OCI-LY1 (cell line): ENCODE measurements around the gene GSDME.

Experiments used
- H2AFZ ChIP-seq: fragments of 200-600 bp; sonication (generic), shearing (Covaris generic); 2 replicates; pipeline ENCODE4 v1.6.0; 2014; ENCODE audit warnings: antibody characterized with exemption, mild to moderate bottlenecking, low read length
- H3F3A ChIP-seq: fragments of 200-600 bp; sonication (generic), shearing (Covaris generic); 2 replicates; pipeline ENCODE4 v1.6.0; 2014; ENCODE audit warnings: mild to moderate bottlenecking, antibody characterized with exemption, low read length, moderate library complexity; ENCODE audit not compliant: insufficient read depth
- H3K27ac ChIP-seq: fragments of 200-600 bp; sonication (generic); 2 replicates; pipeline ENCODE4 v1.5.1; 2014; ENCODE audit warnings: low read length, mixed run types, mild to moderate bottlenecking, low read depth; ENCODE audit not compliant: poor library complexity, severe bottlenecking
- H3K27me3 ChIP-seq: fragments of 200-600 bp; sonication (generic); 2 replicates; pipeline ENCODE4 v1.6.0; 2014; ENCODE audit warnings: antibody characterized with exemption, mild to moderate bottlenecking, low read length, moderate library complexity; ENCODE audit not compliant: insufficient read depth
- H3K36me3 ChIP-seq: fragments of 200-600 bp; sonication (generic); 2 replicates; pipeline ENCODE4 v1.6.1; 2014; ENCODE audit warnings: mild to moderate bottlenecking, antibody characterized with exemption, low read length, moderate library complexity, mixed read lengths; ENCODE audit not compliant: insufficient read depth
- H3K4me1 ChIP-seq: fragments of 200-600 bp; sonication (generic); 2 replicates; pipeline ENCODE4 v1.5.1; 2014; ENCODE audit warnings: mild to moderate bottlenecking, low read length, moderate library complexity; ENCODE audit not compliant: insufficient read depth, severe bottlenecking
- H3K4me2 ChIP-seq: fragments of 200-600 bp; sonication (generic), shearing (Covaris generic); 2 replicates; pipeline ENCODE4 v1.6.1; 2014; ENCODE audit warnings: low read length
- H3K4me3 ChIP-seq: fragments of 200-600 bp; sonication (generic); 2 replicates; pipeline ENCODE4 v1.5.1; 2014; ENCODE audit warnings: low read length, low read depth, mild to moderate bottlenecking, mixed read lengths; ENCODE audit not compliant: poor library complexity, severe bottlenecking
- H3K79me2 ChIP-seq: fragments of 200-600 bp; shearing (Covaris generic); 2 replicates; pipeline ENCODE4 v1.6.1; 2016; ENCODE audit warnings: mixed run types, low read length, mixed read lengths; ENCODE audit not compliant: insufficient read depth
- H3K9ac ChIP-seq: fragments of 200-600 bp; sonication (generic), shearing (Covaris generic); 2 replicates; pipeline ENCODE4 v1.6.1; 2014; ENCODE audit warnings: mild to moderate bottlenecking, low read length, mixed read lengths
- H3K9me2 ChIP-seq: fragments of 200-600 bp; sonication (generic), shearing (Covaris generic); 2 replicates; pipeline ENCODE4 v1.6.1; 2014; ENCODE audit warnings: low read depth, mild to moderate bottlenecking, low read length, mixed read lengths
- H3K9me3 ChIP-seq: fragments of 200-600 bp; shearing (Covaris generic); 2 replicates; pipeline ENCODE4 v1.6.1; 2014; ENCODE audit warnings: low read length, mixed read lengths
- H4K20me1 ChIP-seq: fragments of 200-600 bp; sonication (generic), shearing (Covaris generic); 2 replicates; pipeline ENCODE4 v1.6.0; 2016; ENCODE audit warnings: mild to moderate bottlenecking, low read length; ENCODE audit not compliant: insufficient read depth
- EZH2 ChIP-seq: fragments of 200-600 bp; sonication (generic), shearing (Covaris generic); IDR thresholded peaks from 2 replicates; pipeline ENCODE4 v1.8.0; 2017; ENCODE audit warnings: borderline replicate concordance, mixed run types, mild to moderate bottlenecking, antibody characterized with exemption, low read length, moderate library complexity, mixed read lengths
- TF ChIP-seq, protein P1 (sequence below): fragments of 200-600 bp; sonication (generic), shearing (Covaris generic); IDR thresholded peaks from 2 replicates; pipeline ENCODE4 v1.5.1; 2017; ENCODE audit warnings: mild to moderate bottlenecking, antibody characterized with exemption, low read length, moderate library complexity, mixed read lengths

The GSDME gene

DNA sequence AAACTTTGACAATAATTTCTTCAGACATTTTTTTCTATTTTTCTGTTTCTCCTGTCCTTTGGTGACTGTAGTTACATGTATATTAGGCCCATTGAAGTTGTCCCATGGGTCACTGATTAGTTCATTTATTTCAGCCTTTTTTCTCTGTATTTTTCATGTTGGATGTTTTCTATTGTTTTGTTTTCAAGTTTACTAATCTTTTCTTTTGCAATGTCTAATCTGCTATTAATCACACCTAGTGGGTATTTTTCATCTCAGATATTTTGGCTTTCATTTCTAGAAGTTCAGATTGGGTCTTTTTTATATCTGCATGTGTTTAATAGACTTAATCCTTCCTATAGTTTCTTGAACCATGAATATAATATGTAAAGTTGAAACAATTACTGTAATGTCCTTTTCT is 99.3 kb downstream of the GSDME start:
- Histone ChIP-seq H3K36me3 (peaks cover 23% of the 10 kb centered on the region; the same call in 1 of the 2 replicates), H3K4me3 (no peak overlapping the region), H3K9ac (no peak overlapping the region), H3K9me2 (no peaks in the 10 kb centered on the region), H3K9me3 (no peaks in the 10 kb centered on the region), H3K79me2 (0 out of 2 replicates have a peak, but pooled peaks cover 4% of the 10 kb centered on the region), H3F3A (no peaks in the 10 kb centered on the region), H3K27me3 (no peaks in the 10 kb centered on the region), H3K27ac (no peak overlapping the region), H2AFZ (no peak overlapping the region), H3K4me2 (no peak overlapping the region), H4K20me1 (no peaks in the 10 kb centered on the region), H3K4me1 (no peaks in the 10 kb centered on the region)
- no peak for TF ChIP-seq EZH2
- TF ChIP-seq, protein P1, sequence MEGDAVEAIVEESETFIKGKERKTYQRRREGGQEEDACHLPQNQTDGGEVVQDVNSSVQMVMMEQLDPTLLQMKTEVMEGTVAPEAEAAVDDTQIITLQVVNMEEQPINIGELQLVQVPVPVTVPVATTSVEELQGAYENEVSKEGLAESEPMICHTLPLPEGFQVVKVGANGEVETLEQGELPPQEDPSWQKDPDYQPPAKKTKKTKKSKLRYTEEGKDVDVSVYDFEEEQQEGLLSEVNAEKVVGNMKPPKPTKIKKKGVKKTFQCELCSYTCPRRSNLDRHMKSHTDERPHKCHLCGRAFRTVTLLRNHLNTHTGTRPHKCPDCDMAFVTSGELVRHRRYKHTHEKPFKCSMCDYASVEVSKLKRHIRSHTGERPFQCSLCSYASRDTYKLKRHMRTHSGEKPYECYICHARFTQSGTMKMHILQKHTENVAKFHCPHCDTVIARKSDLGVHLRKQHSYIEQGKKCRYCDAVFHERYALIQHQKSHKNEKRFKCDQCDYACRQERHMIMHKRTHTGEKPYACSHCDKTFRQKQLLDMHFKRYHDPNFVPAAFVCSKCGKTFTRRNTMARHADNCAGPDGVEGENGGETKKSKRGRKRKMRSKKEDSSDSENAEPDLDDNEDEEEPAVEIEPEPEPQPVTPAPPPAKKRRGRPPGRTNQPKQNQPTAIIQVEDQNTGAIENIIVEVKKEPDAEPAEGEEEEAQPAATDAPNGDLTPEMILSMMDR = no peak

DNA sequence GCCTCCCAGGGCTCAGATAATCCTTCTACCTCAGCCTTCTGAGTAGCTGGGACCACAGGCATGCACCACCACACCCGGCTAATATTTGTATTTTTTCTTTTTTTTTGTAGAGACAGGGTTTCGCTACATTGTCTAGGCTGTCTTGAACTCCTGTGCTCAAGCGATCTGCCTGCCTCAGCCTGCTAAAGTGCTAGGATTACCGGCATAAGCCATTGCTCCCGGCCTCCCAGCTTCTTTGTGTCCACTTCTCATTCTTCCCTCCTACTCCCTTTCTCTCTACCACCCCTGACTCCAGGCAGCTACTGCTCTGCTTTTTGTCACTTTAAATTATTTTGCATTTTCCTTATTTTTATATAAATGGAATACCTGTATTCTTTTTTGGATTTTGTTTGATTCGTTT is 100.7 kb downstream of the GSDME start:
- no peak overlapping the region for H3K4me3 ChIP-seq
- no peak overlapping the region for H3K9ac ChIP-seq
- no peaks in the 10 kb centered on the region for H3K4me1 ChIP-seq
- 0 out of 2 replicates have a peak, but pooled peaks cover 4% of the 10 kb centered on the region for H3K79me2 ChIP-seq
- no peaks in the 10 kb centered on the region for H3K9me3 ChIP-seq
- H3K27ac ChIP-seq = no peak overlapping the region
- H3K27me3 ChIP-seq = no peaks in the 10 kb centered on the region
- H4K20me1 ChIP-seq = no peaks in the 10 kb centered on the region
- no peak for TF ChIP-seq EZH2
- H3K4me2 ChIP-seq = no peak overlapping the region
- H3K9me2 ChIP-seq = no peaks in the 10 kb centered on the region
- no peak overlapping the region for H2AFZ ChIP-seq
- H3K36me3 ChIP-seq = peaks cover 23% of the 10 kb centered on the region; the same call in 1 of the 2 replicates
- H3F3A ChIP-seq = no peaks in the 10 kb centered on the region

DNA sequence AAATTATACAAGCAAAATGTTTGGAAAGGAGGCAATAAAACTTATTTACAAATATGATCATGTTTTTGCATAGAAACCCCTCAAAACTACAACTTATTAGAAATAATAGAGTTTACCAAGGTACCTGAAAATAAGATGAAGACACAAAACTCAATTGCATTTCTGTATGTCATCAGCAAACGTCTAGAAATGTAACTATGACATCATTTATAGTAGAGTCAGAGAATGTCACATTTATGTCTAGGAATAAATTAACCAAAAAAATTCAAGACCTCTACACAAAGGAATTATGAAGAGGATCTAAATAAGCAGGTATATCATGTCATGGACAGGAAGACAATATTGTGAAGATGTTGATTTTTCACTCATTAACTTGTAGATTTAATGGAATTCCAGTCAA is 103.0 kb downstream of the GSDME start:
- Histone ChIP-seq H3K27me3 (no peaks in the 10 kb centered on the region), H3F3A (no peaks in the 10 kb centered on the region), H3K4me2 (no peak overlapping the region), H3K9me2 (no peaks in the 10 kb centered on the region), H3K4me1 (no peaks in the 10 kb centered on the region), H3K9ac (no peak overlapping the region), H3K9me3 (no peaks in the 10 kb centered on the region), H3K4me3 (no peak overlapping the region), H4K20me1 (no peaks in the 10 kb centered on the region), H3K79me2 (0 out of 2 replicates have a peak, but pooled peaks cover 4% of the 10 kb centered on the region), H3K27ac (no peak overlapping the region), H3K36me3 (peaks cover 34% of the 10 kb centered on the region; the same call in 1 of the 2 replicates), H2AFZ (no peak overlapping the region)
- TF ChIP-seq, protein P1 = no peak
- no peak for TF ChIP-seq EZH2
